Bronchial epithelial cell (primary cell): Measurements from ENCODE around the gene CADM1. TPM values are rescaled to one million over a fixed set of nuclear protein-coding genes. Genes with fewer than 3 reads are reported as not detected.

ENCODE experiments used
- DNase-seq: peaks from one replicate; pipeline ENCODE4 v3.0.0-alpha.2; 2010; ENCODE audit warnings: low read depth
- FAIRE-seq: peaks from 2 replicates; lab custom pipeline; 2011; peaks lifted over from hg19 to GRCh38; lab: Jason Lieb, UNC
- H3K27me3 ChIP-seq: 2 replicates; pipeline ENCODE4 v1.5.1; 2011; ENCODE audit warnings: low read length; ENCODE audit not compliant: control insufficient read depth, insufficient read depth
- H3K36me3 ChIP-seq: 2 replicates; pipeline ENCODE4 v1.5.1; 2011; ENCODE audit warnings: low read length; ENCODE audit not compliant: control insufficient read depth, insufficient read depth
- H3K4me3 ChIP-seq: 2 replicates; pipeline ENCODE4 v1.5.1; 2011; ENCODE audit warnings: mild to moderate bottlenecking, low read depth, low read length, control low read depth
- CTCF ChIP-seq: IDR thresholded peaks from 2 replicates; pipeline ENCODE4 v1.5.1; 2011; ENCODE audit warnings: mild to moderate bottlenecking, moderate library complexity, low read length, control low read depth, inconsistent platforms; ENCODE audit not compliant: insufficient read depth, severe bottlenecking
- total RNA-seq: library from RNA; depleted of rRNA; stranded (reverse); fragments of >200 nt; gene quantifications from 2 replicates; pipeline ENCODE4 v1.2.1, GENCODE V29; 2014

The CADM1 gene
- total RNA-seq, 1 donor from 2014 or later, result 1.6 TPM

- no peak for DNase-seq
- FAIRE-seq, result no peak
- Histone ChIP-seq H3K4me3 (no peak overlapping the region), H3K27me3 (no peaks in the 10 kb centered on the region), H3K36me3 (no peaks in the 10 kb centered on the region)
- no peak for TF ChIP-seq CTCF
These were observed 41.5 kb upstream of the CADM1 start for GRCh38 chr11:115545581-115546210.

GRCh38 chr11:115544422-115544948 lies 40.3 kb upstream of the CADM1 start:
- FAIRE-seq (no peak), DNase-seq (no peak)
- no peak for TF ChIP-seq CTCF
- Histone ChIP-seq H3K27me3 (no peaks in the 10 kb centered on the region), H3K36me3 (no peaks in the 10 kb centered on the region), H3K4me3 (no peak overlapping the region)

- no peak for DNase-seq
- no peak for FAIRE-seq
- H3K4me3 ChIP-seq, result no peak overlapping the region
- H3K27me3 ChIP-seq, result no peaks in the 10 kb centered on the region
- no peak for TF ChIP-seq CTCF
- H3K36me3 ChIP-seq, result no peaks in the 10 kb centered on the region
These were observed 37.3 kb upstream of the CADM1 start for GRCh38 chr11:115541518-115541917.

GRCh38 chr11:115539844-115540243 lies 35.6 kb upstream of the CADM1 start:
- DNase-seq (no peak), FAIRE-seq (no peak)
- no peaks in the 10 kb centered on the region for H3K27me3 ChIP-seq
- H3K36me3 ChIP-seq, result no peaks in the 10 kb centered on the region
- no peak overlapping the region for H3K4me3 ChIP-seq
- no peak for TF ChIP-seq CTCF

GRCh38 chr11:115535781-115536180 lies 31.6 kb upstream of the CADM1 start:
- peaks cover 1% of the 10 kb centered on the region for H3K27me3 ChIP-seq
- peak; percentile 50 for FAIRE-seq
- H3K36me3 ChIP-seq, result no peaks in the 10 kb centered on the region
- no peak for TF ChIP-seq CTCF
- DNase-seq, result no peak
- H3K4me3 ChIP-seq, result no peak overlapping the region

- H3K4me3 ChIP-seq, result no peak overlapping the region
- FAIRE-seq (no peak), DNase-seq (no peak)
- peaks cover 2% of the 10 kb centered on the region for H3K27me3 ChIP-seq
- H3K36me3 ChIP-seq, result no peaks in the 10 kb centered on the region
- TF ChIP-seq CTCF, result no peak
These were observed 26.5 kb upstream of the CADM1 start for GRCh38 chr11:115530752-115531151.
